C4-2B (cell line): Measurements from ENCODE around the gene AMZ1.

Source experiments
- ZFX ChIP-seq: fragments of 450-650 bp; IDR thresholded peaks from 2 replicates; pipeline ENCODE4 v1.6.1; 2017
- TF ChIP-seq, protein P1 (sequence below): fragments of 450-650 bp; conservative IDR thresholded peaks from 2 replicates; pipeline ENCODE4 v1.5.1; 2017; ENCODE audit warnings: mild to moderate bottlenecking

DNA sequence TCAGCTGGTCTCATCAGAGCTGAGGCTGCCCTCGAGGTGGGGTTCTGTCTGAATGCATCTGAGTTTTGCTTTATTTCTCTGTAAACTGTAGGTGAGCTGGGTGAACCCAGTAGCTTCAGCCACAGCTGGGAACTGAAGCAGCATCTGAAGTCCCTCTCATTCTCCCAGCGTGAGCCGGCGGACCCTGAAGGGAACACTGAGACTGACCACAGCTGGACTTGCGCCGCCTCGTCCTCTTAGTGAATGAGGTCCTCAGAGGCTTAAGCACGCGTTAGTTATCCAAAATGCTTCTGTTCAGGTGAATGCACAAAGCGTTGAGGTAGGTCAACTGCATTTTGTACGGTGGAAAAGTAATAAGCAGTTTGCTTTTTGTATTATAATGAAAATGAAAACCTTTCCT is 76.6 kb downstream of the AMZ1 start:
- TF ChIP-seq, protein P1, sequence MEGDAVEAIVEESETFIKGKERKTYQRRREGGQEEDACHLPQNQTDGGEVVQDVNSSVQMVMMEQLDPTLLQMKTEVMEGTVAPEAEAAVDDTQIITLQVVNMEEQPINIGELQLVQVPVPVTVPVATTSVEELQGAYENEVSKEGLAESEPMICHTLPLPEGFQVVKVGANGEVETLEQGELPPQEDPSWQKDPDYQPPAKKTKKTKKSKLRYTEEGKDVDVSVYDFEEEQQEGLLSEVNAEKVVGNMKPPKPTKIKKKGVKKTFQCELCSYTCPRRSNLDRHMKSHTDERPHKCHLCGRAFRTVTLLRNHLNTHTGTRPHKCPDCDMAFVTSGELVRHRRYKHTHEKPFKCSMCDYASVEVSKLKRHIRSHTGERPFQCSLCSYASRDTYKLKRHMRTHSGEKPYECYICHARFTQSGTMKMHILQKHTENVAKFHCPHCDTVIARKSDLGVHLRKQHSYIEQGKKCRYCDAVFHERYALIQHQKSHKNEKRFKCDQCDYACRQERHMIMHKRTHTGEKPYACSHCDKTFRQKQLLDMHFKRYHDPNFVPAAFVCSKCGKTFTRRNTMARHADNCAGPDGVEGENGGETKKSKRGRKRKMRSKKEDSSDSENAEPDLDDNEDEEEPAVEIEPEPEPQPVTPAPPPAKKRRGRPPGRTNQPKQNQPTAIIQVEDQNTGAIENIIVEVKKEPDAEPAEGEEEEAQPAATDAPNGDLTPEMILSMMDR: no peak
- TF ChIP-seq ZFX: no peak
